ENCODE measurements around the gene KRT8.

Gene KRT8

DNA sequence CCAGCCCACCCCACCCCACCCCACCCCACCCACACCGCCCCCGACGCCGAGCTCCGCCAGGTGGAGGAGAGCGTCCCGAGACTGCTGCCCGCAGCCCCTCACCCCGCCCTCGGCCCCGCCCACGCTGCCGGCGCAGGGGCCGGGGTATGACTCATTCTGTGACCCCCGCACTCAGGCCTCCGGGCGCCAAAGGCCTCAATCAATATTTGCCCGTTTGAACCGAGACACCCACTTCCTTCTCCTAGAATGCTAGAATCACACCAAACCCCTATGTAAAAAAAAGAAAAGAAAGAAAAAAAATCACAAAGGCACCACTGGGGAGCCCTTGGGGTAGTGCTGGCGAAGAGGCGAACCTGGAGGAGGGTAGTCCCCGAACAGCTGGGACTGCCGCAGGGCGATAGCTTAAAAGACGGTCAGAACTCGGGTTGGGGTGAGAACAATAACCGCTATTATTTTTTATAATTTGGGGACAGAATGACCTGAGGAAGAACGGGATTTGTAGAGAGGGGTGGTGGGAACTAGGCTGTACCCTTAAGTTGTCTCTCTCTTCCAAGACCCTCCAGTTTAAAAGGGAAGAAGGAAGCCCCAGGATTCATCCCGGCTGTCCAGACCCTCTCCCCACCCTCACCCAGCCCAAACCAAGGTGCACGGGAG, 894 bp downstream of the KRT8 start:
- peak; percentile 70 for DNase-seq (ENCODE audit: extremely low spot score)
- no peak for TF ChIP-seq CTCF (IDR thresholded peaks at IDR 0.05; ENCODE audit: control extremely low read depth, extremely low read depth, low read depth, missing control alignments)
- POLR2A ChIA-PET = no interaction called here

DNA sequence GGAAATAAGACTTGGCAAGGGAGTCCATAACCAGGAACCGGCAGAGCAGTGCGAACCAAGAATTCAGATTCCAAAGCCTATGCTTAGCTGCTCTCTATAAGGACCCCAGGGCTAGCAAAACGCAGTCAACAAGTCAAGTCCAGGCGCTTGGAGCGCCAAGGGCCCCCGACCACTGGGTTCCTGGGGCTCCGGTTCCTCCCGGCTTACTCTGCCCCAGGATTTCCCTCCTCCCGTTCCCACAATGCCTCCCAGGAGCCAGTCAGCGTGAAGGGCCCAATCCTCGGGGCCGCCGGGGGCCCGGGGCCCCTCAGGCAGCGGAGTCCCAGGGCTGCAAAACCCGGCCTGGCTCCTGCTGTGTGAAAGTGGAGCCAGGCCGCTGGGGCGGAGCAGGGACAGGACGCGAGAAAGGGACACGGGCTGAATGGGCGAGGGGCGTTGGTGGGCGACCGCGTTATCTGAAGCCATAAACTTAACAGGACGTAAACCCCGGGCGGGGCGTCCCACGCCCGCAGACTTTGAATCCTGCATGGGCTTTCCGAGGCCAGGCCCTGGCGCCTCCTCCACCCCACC, 1.5 kb downstream of the KRT8 start:
- POLR2A ChIA-PET = no interaction called here
- DNase-seq (ENCODE audit: extremely low spot score) = peak; percentile 70
- CTCF ChIA-PET = no interaction called here
- no peak for TF ChIP-seq CTCF (IDR thresholded peaks at IDR 0.05; ENCODE audit: control extremely low read depth, extremely low read depth, low read depth, missing control alignments)

More for the DNA sequence above, 894 bp downstream of the KRT8 start:
- CTCF ChIA-PET = no interaction called here

- POLR2A ChIA-PET = no interaction called here
- CTCF ChIA-PET = interaction anchor here (0.9 to 10.5 kb wide), 2 partner anchors 18 to 79 kb away, joined by 3 to 105 read pairs; no protein-coding TSS in a partner anchor
- TF ChIP-seq CTCF (IDR thresholded peaks at IDR 0.05; ENCODE audit: control extremely low read depth, extremely low read depth, low read depth, missing control alignments) = no peak
- DNase-seq (ENCODE audit: extremely low spot score) = no peak
Measured at GRCh38 chr12:52901715-52902541, 2.9 kb downstream of the KRT8 start.

DNA sequence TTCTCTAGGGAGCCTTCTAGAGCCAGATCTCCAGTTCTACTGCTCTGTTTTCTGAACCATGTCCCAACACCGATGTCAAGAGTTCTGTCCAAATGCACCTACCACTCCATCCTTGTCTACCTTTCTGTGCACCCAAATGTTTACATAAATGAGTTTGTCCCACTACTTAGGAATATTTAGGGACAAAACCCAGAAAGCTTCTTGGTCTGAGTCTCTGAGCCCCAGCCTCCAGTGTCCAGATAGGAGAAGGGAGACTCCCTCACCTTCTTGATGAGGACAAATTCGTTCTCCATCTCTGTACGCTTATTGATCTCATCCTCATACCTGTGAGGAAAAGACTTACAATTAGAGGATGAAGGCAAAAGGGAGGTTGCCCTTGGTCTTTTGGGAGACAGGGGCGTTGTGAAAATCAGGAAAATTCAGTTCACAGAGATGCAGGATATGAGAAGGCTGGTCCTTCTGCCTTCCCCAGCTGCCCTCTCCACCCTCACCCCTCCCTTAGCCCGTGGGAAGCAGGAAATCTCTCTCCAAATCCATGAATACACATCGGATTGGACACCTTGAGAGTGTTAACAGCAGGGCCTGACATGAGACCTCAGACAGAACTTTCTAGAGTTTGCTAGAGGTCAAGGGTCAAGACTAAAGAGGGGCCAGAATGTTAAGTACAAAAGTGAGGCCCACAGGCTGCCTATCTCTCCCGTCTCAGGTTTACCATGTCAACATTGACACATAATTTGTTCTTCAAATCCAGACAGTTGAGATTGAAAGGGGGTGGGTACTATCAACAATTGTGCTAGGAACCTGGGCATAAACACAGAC, 3.8 kb downstream of the KRT8 start:
- ChIA-PET CTCF (interaction anchor here (10.5 kb wide), 1 partner anchor 17 kb away, joined by 105 read pairs; no protein-coding TSS in a partner anchor), POLR2A (no interaction called here)
- no peak for DNase-seq (ENCODE audit: extremely low spot score)
- no peak for TF ChIP-seq CTCF (IDR thresholded peaks at IDR 0.05; ENCODE audit: control extremely low read depth, extremely low read depth, low read depth, missing control alignments)

GRCh38 chr12:52900166-52900895, 4.5 kb downstream of the KRT8 start:
- DNase-seq (ENCODE audit: extremely low spot score) = no peak
- POLR2A ChIA-PET = no interaction called here
- CTCF ChIA-PET = interaction anchor here (10.5 kb wide), 1 partner anchor 16 kb away, joined by 105 read pairs; no protein-coding TSS in a partner anchor

More at GRCh38 chr12:52900166-52900895, 4.5 kb downstream of the KRT8 start:
- no peak for TF ChIP-seq CTCF (IDR thresholded peaks at IDR 0.05; ENCODE audit: control extremely low read depth, extremely low read depth, low read depth, missing control alignments)

Measured in GM10248 (cell line).